ENCODE data around the gene RPTOR.
A peak's percentile ranks its signal among the peaks of the same experiment; 100 is the strongest.

The RPTOR gene

GRCh38 chr17:80971704-80972304, 427.2 kb downstream of the RPTOR start:
- no peak for DNase-seq

GRCh38 chr17:80976701-80977100, 432.1 kb downstream of the RPTOR start:
- no peak for DNase-seq

GRCh38 chr17:80977172-80977571, 432.5 kb downstream of the RPTOR start:
- no peak for DNase-seq

GRCh38 chr17:80978499-80979497, 434.2 kb downstream of the RPTOR start:
- no peak for DNase-seq

GRCh38 chr17:80979547-80980378, 435.1 kb downstream of the RPTOR start:
- DNase-seq = no peak

GRCh38 chr17:80980397-80981061, 435.9 kb downstream of the RPTOR start:
- DNase-seq = no peak

- no peak for DNase-seq
Measured at GRCh38 chr17:80981062-80981902, 436.6 kb downstream of the RPTOR start.

GRCh38 chr17:80981929-80982425, 437.3 kb downstream of the RPTOR start:
- DNase-seq = no peak

- no peak for DNase-seq
Measured at GRCh38 chr17:80982426-80982974, 437.9 kb downstream of the RPTOR start.

- DNase-seq = no peak
Measured at GRCh38 chr17:80983545-80983944, 438.9 kb downstream of the RPTOR start.

GRCh38 chr17:80984749-80985148, 440.1 kb downstream of the RPTOR start:
- no peak for DNase-seq

- DNase-seq = no peak
Measured at GRCh38 chr17:80986046-80986445, 441.4 kb downstream of the RPTOR start.

GRCh38 chr17:80986816-80987475, 442.3 kb downstream of the RPTOR start:
- no peak for DNase-seq

- DNase-seq = no peak
Measured at GRCh38 chr17:80987941-80988461, 443.4 kb downstream of the RPTOR start.

GRCh38 chr17:80989586-80989913, 444.9 kb downstream of the RPTOR start:
- no peak for DNase-seq

GRCh38 chr17:80990921-80991644, 446.4 kb downstream of the RPTOR start:
- peak; percentile 39 for DNase-seq

- peak; percentile 87 for DNase-seq
Measured at GRCh38 chr17:80991645-80992076, 447.0 kb downstream of the RPTOR start, which contains the start of gene CHMP6. CHMP6 (plus strand) TSS chr17:80991841; CDS start chr17:80991919, 78 bp downstream.

- peak; percentile 50 for DNase-seq
Measured at GRCh38 chr17:80992077-80992947, 447.7 kb downstream of the RPTOR start.
